Epithelial cell of prostate (primary cell): Measurements from ENCODE around the gene RALGPS1.

Experiments used
- DNase-seq: peaks from one replicate; pipeline ENCODE4 v3.0.0-alpha.2; 2011; ENCODE audit warnings: low read depth, low spot score
- H3K27ac ChIP-seq: fragments of 450-650 bp; 2 replicates; pipeline ENCODE4 v1.5.1; 2017; ENCODE audit warnings: mild to moderate bottlenecking

RALGPS1 gene

DNA sequence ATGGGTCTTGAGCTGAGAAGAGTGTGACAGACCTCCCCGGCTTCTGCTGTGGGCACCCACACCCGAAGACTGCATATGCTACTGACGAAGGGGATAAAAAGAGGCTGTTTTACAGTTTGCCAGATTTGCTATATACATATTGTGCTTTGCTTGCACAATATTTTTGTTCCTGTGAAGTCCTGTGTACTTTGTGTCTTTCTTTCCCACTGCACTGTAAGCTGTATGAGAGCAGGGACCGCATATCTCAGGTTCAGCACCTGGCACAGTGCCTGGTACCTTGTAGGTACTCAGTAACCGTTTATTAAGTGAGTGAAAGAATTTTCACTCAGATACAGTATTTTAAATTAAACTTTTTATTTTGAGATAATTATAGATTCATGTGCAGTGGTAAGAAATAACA, 341.7 kb downstream of the RALGPS1 start:
- no peak for DNase-seq
- no peak overlapping the region for H3K27ac ChIP-seq

DNA sequence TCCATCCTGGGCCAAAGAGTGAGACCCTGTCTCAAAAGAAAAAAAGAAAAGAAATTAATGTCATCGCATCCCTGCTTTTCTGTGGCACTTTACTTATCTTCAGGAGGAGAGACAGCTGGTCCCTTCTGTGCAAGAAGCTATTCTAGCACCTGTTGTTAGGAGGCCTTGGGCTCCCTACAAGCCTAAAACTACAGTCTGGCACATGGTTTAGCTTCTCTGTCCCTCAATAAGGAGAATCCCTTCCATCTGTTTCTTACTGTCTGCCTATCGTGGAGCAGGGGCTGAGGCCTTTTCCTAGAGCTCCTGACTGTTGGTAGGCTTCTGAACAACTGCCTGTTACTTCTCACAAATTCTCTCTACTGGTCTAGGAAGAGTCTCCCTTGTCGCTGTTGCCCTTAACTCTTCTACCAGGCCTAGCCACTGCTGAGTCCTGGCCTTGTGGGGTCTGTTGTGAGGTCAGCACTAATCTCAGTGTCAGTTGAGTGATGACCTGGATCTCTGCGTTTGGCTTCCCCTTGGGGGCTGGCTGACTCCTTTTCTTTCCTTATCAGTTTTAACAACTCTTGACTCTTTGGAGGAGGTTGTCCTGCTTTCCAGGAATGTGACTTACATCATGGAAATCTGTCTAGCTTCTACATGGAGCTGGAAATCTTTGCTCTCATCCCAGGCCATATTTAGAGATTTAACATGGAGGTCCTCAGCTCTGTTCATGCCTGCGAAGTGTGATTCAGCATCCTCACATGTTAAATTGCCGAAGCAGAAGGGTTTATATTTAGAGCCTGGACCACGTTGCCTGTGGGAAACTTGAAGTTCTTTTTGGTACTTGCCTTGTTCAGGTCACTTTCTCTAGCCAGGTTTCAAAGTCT, 344.3 kb downstream of the RALGPS1 start:
- no peak for DNase-seq
- no peak overlapping the region for H3K27ac ChIP-seq

DNA sequence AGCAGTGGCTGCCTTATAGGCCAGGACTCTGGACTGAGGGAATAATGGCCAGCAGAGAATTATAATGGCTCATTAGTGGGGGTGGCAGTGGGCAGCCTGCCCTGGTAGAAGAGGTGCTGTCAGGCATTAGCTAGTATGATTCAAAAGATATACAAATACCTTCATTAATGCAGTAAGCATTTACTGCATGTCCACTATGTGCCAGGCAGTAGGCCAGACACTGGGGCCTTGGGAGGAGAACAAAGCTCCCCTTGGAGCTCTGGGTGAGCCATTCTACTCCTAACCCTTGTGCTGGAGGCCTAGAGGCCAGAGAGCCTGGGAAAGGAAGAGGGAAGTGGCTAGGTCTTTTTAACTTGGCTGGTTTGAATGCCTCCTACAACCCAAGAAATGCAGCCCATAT, 348.0 kb downstream of the RALGPS1 start:
- H3K27ac ChIP-seq: no peak overlapping the region
- DNase-seq: no peak

DNA sequence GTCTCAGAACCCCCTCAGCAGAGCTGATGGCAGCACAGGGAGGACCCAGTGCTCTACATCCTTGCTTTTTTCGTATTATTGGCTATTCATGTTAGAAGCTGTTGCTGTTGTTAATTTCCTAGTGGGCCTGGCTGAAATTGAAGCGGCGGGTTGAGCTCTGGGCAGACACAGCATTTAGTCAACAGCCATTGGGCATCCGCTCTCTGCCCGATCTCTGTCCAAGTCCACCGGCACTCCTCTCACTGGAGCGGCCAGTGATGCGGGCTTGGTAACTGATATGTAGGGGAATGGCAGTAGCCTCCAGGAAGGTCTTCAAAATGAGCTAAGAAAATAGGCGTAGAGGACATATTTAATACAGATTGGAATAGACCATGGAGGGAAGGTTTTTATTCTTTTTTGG, 348.7 kb downstream of the RALGPS1 start:
- H3K27ac ChIP-seq: no peak overlapping the region

DNA sequence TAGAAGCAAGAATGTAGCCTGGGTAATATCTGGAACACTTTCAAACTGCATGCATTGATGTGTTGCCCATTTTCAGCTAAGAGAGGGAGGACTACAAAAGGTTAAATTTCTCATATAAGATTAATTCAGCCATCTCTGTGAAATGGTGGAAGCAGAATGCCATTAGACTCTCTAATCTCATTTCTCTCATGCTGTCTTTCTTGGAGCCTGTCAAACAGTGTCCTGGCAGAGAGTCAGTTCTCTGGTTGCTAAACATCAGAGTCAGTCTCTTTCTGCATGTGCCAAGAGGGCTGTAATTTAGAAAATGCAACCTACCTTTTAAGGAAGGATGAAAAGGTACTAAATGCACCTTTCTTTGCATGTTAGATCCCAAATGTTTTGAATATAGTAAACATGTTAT, 349.1 kb downstream of the RALGPS1 start:
- H3K27ac ChIP-seq: no peak overlapping the region
- no peak for DNase-seq

More for the DNA sequence above, 348.7 kb downstream of the RALGPS1 start:
- DNase-seq: no peak

DNA sequence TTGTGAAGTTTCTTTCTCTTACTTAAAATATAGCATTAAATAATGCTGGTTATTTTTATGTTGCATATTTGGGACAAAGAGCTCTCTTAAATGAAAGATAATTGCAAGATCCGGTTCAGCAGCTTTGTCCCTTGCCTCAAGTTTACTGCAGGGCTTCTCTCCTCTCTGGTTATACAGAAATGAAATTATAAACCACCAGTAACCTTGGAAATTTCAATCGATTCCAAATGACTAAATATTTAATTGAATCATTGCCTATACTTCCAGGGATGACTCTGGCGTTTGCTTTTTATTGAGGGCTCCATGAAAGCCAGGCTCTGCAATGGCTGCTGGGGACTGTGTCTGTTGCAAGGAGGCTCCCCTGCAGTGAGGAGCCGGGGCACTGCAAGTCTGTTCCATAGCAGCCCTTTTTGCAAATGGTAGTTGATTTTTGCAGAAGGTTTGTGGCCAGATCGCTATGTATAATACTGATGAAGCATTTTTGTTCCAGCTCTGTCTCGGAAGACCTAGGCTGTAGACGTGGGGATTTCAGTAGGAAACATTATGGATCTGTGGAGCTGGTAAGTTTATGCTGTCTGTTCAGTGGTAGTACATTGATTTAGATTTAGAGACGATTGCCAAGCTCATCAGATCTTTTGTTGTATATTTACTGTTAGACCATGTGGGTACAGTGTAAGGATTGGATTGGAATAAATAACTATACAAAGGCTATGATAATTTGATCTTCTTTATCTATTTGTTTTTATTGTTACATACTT, 350.1 kb downstream of the RALGPS1 start, which contains the start of gene GARNL3:
Gene GARNL3 (plus strand): TSS at position 313 of the 758 bp plus-strand sequence. CDS start 104 bp downstream, at position 417.
- H3K27ac ChIP-seq: no peak within 1 kb of the TSS
- no peak for DNase-seq

DNA sequence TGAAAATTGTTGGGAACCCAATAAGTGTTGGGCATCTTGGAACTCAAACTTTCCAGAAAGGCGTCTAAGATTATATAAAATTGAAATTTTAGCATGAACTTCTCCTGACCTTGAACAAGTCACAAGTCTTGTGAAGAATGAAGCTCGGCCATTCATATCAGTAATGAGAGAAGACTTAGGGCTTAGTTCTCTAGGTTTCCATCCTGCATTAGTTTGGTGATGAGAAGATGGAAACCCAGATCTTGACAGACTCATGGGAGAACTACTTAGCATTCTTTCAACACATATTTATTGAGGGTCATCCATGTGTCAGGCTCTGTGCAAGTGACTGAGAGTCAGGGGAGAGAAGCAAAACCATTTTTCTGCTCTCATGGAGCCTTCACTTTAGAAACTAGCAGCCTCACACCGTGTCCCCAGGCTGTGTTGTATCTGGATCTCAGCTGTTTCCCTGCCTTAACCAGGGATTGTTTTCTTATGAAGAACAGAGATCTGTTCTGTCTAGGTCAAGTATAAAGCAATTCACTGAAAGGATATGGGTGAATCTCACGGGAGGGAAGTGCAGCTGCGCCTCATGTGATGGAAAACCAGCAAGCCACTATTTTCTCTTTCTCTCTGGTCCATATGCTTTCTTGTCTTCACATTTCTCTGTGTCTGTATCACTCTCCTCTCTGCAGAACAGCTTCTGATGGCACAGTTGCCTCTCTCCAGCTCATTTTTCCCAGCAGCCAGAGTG, 353.4 kb downstream of the RALGPS1 start:
- DNase-seq: no peak
- H3K27ac ChIP-seq: no peak overlapping the region

DNA sequence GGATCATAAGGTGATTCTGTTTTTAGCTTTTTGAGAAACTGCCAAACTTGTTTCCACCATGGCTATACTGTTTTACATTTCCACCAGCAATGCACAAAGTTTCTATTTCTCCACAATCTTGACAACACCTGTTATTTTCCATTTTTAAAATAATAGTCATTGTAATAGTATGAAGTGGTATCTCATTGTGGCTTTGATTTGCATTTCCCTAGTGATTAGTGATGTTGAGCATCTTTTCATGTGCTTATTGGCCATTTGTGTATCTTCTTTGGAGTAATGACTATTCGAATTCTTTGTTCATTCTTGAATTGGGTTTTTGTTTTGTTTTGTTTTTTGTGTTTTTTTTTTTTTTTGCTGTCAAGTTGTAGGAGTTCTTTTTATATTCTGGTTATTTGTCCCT, 354.9 kb downstream of the RALGPS1 start:
- H3K27ac ChIP-seq: no peak overlapping the region
- no peak for DNase-seq
